Sigmoid colon (tissue), 7 donors: ENCODE data around the gene EMD. TPM values are rescaled to one million over a fixed set of nuclear protein-coding genes. Genes with fewer than 3 reads are reported as not detected.
A peak's percentile ranks its signal among the peaks of the same experiment; 100 is the strongest.

Experiments used
- DNase-seq: peaks from one replicate; pipeline ENCODE4 v3.0.0-alpha.2; 2019
- H3K27ac ChIP-seq, 4 donors: fragments of 200-600 bp; sonication (generic); one replicate each; pipeline ENCODE4 v1.5.1; 2016 to 2019; ENCODE audit warnings: mild to moderate bottlenecking in 1 of 4
- H3K27me3 ChIP-seq, 3 donors: fragments of 200-600 bp; sonication (generic); one replicate each; pipeline ENCODE4 v1.5.1; 2019; ENCODE audit warnings: mild to moderate bottlenecking in 1 of 3
- H3K36me3 ChIP-seq, 4 donors: fragments of 200-600 bp; sonication (generic); one replicate each; pipeline ENCODE4 v1.5.1; 2016 to 2019
- H3K4me1 ChIP-seq, 4 donors: fragments of 200-600 bp; sonication (generic); one replicate each; pipeline ENCODE4 v1.5.1; 2017 to 2019
- H3K4me3 ChIP-seq, 4 donors: fragments of 200-600 bp; sonication (generic); one replicate each; pipeline ENCODE4 v1.5.1; 2017 to 2019; ENCODE audit warnings: mild to moderate bottlenecking in 2 of 4, moderate library complexity in 1 of 4
- H3K9me3 ChIP-seq, 4 donors: fragments of 200-600 bp in 3 of 4; sonication (generic) in 3 of 4; one replicate each; pipeline versions ENCODE4 v1.5.1 to v1.6.1; 2013 to 2019
- CTCF ChIP-seq, 4 experiments: fragments of 450-650 bp in 3 of 4; fragments of 200-600 bp in 1 of 4; IDR thresholded peaks; one replicate each; pipeline ENCODE4 v1.5.1; 2016 to 2019; ENCODE audit warnings: antibody characterized with exemption in 4 of 4, mild to moderate bottlenecking in 3 of 4, moderate library complexity in 2 of 4
- EP300 ChIP-seq, 4 donors: sonication (generic); formaldehyde crosslinking; IDR thresholded peaks; one replicate each; pipeline ENCODE4 v1.6.1; 2017; ENCODE audit warnings: antibody characterized with exemption in 4 of 4
- POLR2A ChIP-seq, 2 donors: fragments of 450-650 bp; IDR thresholded peaks; one replicate each; pipeline ENCODE4 v1.6.1; 2016; ENCODE audit warnings: antibody characterized with exemption in 2 of 2, mild to moderate bottlenecking in 2 of 2, moderate library complexity in 2 of 2
- POLR2AphosphoS5 ChIP-seq, 4 donors: sonication (generic); formaldehyde crosslinking; IDR thresholded peaks; one replicate each; pipeline ENCODE4 v1.6.1; 2017; ENCODE audit warnings: antibody characterized with exemption in 4 of 4
- WGBS, 2 donors: extraction: QIAGEN DNeasy Blood & Tissue Kit; methylation state at CpG; one replicate each; pipeline ENCODE4 v1.1.7; 2013; 5-methylcytosine and 5-hydroxymethylcytosine counted together
- intact Hi-C: fragments of 100-400 bp; cut with DNase I; formaldehyde crosslinking; loops from one replicate; pipeline ENCODE4 v1.15.1; 2023
- polyA plus RNA-seq, 3 donors: library from polyadenylated mRNA; stranded (reverse); fragments of 200-250 nt; gene quantifications; one replicate each; pipeline ENCODE4 v1.2.3, GENCODE V29; 2013
- total RNA-seq, 4 donors: library from RNA; depleted of rRNA; stranded (reverse); fragments of >200 nt; gene quantifications; one replicate each; pipeline ENCODE4 v1.1.0, GENCODE V29; 2016
- donor health status: healthy with polysubstance abuse.
- donor health status: Bipolar disorder and iron deficiency.
- donor health status: healthy.

Gene EMD
- total RNA-seq, result 10 to 100 TPM; 44.3 to 66.8 (median 48.6) TPM
- polyA plus RNA-seq, result 10 to 100 TPM; 40.7 to 87.9 (median 42.6) TPM

DNA sequence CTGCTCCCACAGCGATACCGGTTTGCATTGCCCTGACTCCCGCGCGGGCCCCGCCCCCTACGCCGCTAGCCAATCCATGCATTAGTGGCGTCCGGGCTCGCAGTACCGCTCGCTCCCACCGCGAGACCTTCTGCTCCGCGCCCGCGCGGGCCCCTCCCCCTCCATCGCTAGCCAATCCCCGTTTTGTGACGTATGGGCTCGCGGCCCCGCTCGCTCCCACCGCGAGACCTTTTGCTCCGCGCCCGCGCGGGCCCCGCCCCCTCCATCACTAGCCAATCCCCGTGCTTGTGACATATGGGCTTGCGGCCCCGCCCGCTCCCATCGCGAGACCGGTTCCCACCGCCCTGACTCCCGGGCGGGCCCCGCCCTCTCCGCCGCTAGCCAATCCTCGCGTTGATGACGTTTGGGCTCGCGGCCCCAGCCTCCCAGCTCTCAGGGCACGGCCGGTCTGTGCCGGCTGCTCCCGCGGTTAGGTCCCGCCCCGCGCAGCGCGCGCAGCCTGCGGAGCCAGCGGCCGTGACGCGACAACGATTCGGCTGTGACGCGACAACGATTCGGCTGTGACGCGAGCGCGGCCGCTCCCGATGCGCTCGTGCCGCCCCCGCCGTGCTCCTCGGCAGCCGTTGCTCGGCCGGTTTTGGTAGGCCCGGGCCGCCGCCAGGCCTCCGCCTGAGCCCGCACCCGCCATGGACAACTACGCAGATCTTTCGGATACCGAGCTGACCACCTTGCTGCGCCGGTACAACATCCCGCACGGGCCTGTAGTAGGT lies at the start of gene EMD:
EMD (plus strand) TSS at position 497 of the 770 bp plus-strand sequence; CDS start at position 687, 190 bp downstream.
- Histone ChIP-seq H3K4me3 (peak within 1 kb of the TSS; percentile 55 to 86 (median 77)), H3K9me3 (no peaks in the 10 kb centered on the region), H3K4me1 (peaks cover 0 to 40% (median 27%) of the 10 kb centered on the region in 4 donors), H3K27me3 (no peaks in the 10 kb centered on the region), H3K36me3 (peaks cover 0 to 4% (median 0%) of the 10 kb centered on the region in 4 donors), H3K27ac (peak within 1 kb of the TSS; percentile 98 to 100 (median 98))
- intact Hi-C loops, result no loop called here
- DNase-seq, result peak; percentile 99
- TF ChIP-seq POLR2AphosphoS5 (IDR thresholded peaks at IDR 0.05), result peak in 3 of 4 donors; percentile 89 to 96 (median 92)
- TF ChIP-seq EP300 (IDR thresholded peaks at IDR 0.05), result peak in 2 of 4 donors; percentile 17 to 45
- peak; percentile 71 to 82 for TF ChIP-seq POLR2A (IDR thresholded peaks at IDR 0.05)
- TF ChIP-seq CTCF (IDR thresholded peaks at IDR 0.05), result no peak
- 0 to 1% methylated on average over 103 of the region's 103 CpGs for WGBS, 2 donors

GRCh38 chrX:154332561-154332960 lies 46.5 kb upstream of the EMD start:
- intact Hi-C loops, result no loop called here
- Histone ChIP-seq H3K27ac (no peak overlapping the region), H3K9me3 (no peaks in the 10 kb centered on the region), H3K27me3 (no peaks in the 10 kb centered on the region), H3K4me3 (no peak overlapping the region), H3K4me1 (no peaks in the 10 kb centered on the region), H3K36me3 (no peaks in the 10 kb centered on the region)
- no peak for DNase-seq
- TF ChIP-seq EP300 (IDR thresholded peaks at IDR 0.05) (no peak), CTCF (IDR thresholded peaks at IDR 0.05) (no peak), POLR2A (IDR thresholded peaks at IDR 0.05) (no peak), POLR2AphosphoS5 (IDR thresholded peaks at IDR 0.05) (no peak)
- 94 to 95% methylated on average over 29 of the region's 29 CpGs for WGBS, 2 donors

DNA sequence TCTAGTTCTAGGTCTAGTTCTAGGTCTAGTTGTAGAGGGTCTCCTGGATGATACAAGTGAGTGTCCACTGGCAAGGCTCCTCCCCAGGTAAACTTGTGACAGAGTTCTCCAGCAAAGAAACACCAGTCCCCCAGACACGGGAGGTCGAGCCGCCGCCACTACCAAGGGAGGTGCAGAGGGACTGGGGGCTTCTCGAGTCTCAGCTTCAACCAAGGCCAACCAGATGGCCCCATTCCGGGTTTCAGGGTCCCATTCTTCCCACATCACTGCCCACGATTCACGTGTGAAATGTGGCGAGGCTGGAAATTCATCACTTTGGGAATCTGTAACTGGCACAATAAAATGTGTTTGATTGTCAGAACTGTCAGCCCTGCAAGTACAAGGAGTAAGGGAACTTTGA lies 46.0 kb upstream of the EMD start:
- Histone ChIP-seq H3K9me3 (no peaks in the 10 kb centered on the region), H3K4me3 (no peak overlapping the region), H3K27ac (no peak overlapping the region), H3K36me3 (no peaks in the 10 kb centered on the region), H3K4me1 (no peaks in the 10 kb centered on the region), H3K27me3 (no peaks in the 10 kb centered on the region)
- DNase-seq, result no peak
- WGBS, 2 donors, result 92 to 96% methylated on average over 9 of the region's 9 CpGs
- intact Hi-C loops, result no loop called here
- TF ChIP-seq POLR2A (IDR thresholded peaks at IDR 0.05) (no peak), EP300 (IDR thresholded peaks at IDR 0.05) (no peak), POLR2AphosphoS5 (IDR thresholded peaks at IDR 0.05) (no peak), CTCF (IDR thresholded peaks at IDR 0.05) (no peak)

DNA sequence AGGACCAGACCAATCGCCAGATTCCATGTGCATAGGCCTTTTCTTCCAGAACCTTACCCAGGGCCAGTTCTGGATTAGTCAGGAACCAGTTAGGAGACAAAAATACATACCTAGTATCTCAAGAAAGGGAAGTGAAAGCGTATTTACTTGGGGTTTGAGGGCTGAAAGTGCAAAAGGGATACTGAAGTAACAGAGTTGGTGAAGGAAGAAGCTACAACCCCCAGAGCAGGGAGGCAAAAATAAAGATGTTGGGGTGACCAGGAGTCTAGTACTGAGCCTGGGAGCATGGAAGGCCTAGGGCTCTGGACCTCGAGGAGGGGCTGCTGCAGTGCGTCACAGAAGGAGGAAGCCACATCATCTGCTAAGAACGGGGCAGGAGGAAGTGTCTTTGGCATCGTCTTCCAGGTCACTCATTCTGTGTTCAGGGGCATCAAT lies 45.2 kb upstream of the EMD start:
- Histone ChIP-seq H3K4me3 (no peak overlapping the region), H3K4me1 (no peaks in the 10 kb centered on the region), H3K36me3 (no peaks in the 10 kb centered on the region), H3K27me3 (no peaks in the 10 kb centered on the region), H3K27ac (no peak overlapping the region), H3K9me3 (no peaks in the 10 kb centered on the region)
- WGBS, 2 donors, result 61 to 80% methylated on average over 6 of the region's 6 CpGs
- intact Hi-C loops, result no loop called here
- DNase-seq, result no peak
- no peak for TF ChIP-seq POLR2A (IDR thresholded peaks at IDR 0.05)
- TF ChIP-seq POLR2AphosphoS5 (IDR thresholded peaks at IDR 0.05), result no peak
- TF ChIP-seq CTCF (IDR thresholded peaks at IDR 0.05), result no peak
- TF ChIP-seq EP300 (IDR thresholded peaks at IDR 0.05), result no peak
